ENCODE measurements around the gene SYMPK.

GRCh38 chr19:45815481-45816216, 47.3 kb downstream of the SYMPK start:
- TF ChIP-seq CTCF (IDR thresholded peaks at IDR 0.05; ENCODE audit: poor library complexity), result no peak
- no peak for TF ChIP-seq EZH2phosphoT487 (IDR thresholded peaks at IDR 0.05; ENCODE audit: low read depth, severe bottlenecking, unreplicated experiment)

All from hepatocyte (in vitro differentiated cells).